ENCODE data around the gene MTUS2. TPM values are rescaled to one million over a fixed set of nuclear protein-coding genes. Genes with fewer than 3 reads are reported as not detected.

Gene MTUS2
- total and polyA plus RNA-seq, 2 of the 8 experiments (the other 6 are each of a cell fraction or from before 2014, with no cell fraction given): 0.18 to 0.80 TPM

GRCh38 chr13:28856287-28856686 is 36.1 kb downstream of the MTUS2 start (continued):
- TF ChIP-seq CHD7 (IDR thresholded peaks at IDR 0.05; ENCODE audit: insufficient replicate concordance, low read length) (no peak), RBBP5 (IDR thresholded peaks at IDR 0.05; ENCODE audit: borderline replicate concordance, low read depth, low read length) (no peak), CTBP2 (IDR thresholded peaks at IDR 0.05; ENCODE audit: borderline replicate concordance, insufficient read depth, insufficient read length, low read length) (no peak), GTF2F1 (IDR thresholded peaks at IDR 0.05; ENCODE audit: borderline replicate concordance, low read depth, low read length) (no peak), USF2 (IDR thresholded peaks at IDR 0.05; ENCODE audit: low read length) (no peak), KDM1A (IDR thresholded peaks at IDR 0.05; ENCODE audit: borderline replicate concordance, low read length) (no peak), RXRA (IDR thresholded peaks at IDR 0.05; ENCODE audit: insufficient read depth, low read depth, low read length) (no peak), HDAC2 (IDR thresholded peaks at IDR 0.05; ENCODE audit: borderline replicate concordance in 1 of 2, low read depth in 2 of 2, low read length in 2 of 2) (no peak), ATF3 (IDR thresholded peaks at IDR 0.05; ENCODE audit: insufficient read depth, low read depth, low read length) (no peak)
